IMR-90 (cell line): Measurements from ENCODE around the gene RALGAPB. TPM values are rescaled to one million over a fixed set of nuclear protein-coding genes. Genes with fewer than 3 reads are reported as not detected.

Experiments used
- ATAC-seq: fragments of 200-7000 bp; cut with Tn5 transposase; 2 replicates; pipeline ENCODE4 v1.9.1; 2020; ENCODE audit warnings: low read depth, mild to moderate bottlenecking, moderate library complexity
- BruUV-seq: library from RNA; stranded (reverse); fragments of 400-500 nt; replicated peaks from 2 replicates; lab custom pipeline; 2021; lab: Mats Ljungman, UMichigan
- CTCF ChIA-PET: fragments of 300-600 bp; formaldehyde crosslinking; extraction: SDS; loops from one replicate; lab custom pipeline; 2021; ENCODE audit warnings: antibody characterized with exemption; lab: Yijun Ruan, JAX
- POLR2A ChIA-PET: fragments of 300-600 bp; sonication (Branson Sonifier 250); formaldehyde crosslinking; loops from one replicate; lab custom pipeline; 2022; ENCODE audit warnings: antibody characterized with exemption; ENCODE audit not compliant: unreplicated experiment; lab: Charles Lee
- DNase-seq: peaks from one replicate; pipeline ENCODE4 v3.0.0; 2013
- H2AFZ ChIP-seq: replicated peaks from 2 replicates; pipeline ENCODE3; 2013; ENCODE audit warnings: low read length, mild to moderate bottlenecking; ENCODE audit not compliant: poor library complexity
- H2AK5ac ChIP-seq: 2 replicates; pipeline ENCODE4 v1.6.1; 2013; ENCODE audit warnings: low read depth, low read length, inconsistent platforms
- H2AK9ac ChIP-seq: replicated peaks from 2 replicates; pipeline ENCODE3; 2013; ENCODE audit warnings: mild to moderate bottlenecking, low read depth, low read length, moderate library complexity; ENCODE audit not compliant: poor library complexity
- H2BK120ac ChIP-seq: 2 replicates; pipeline ENCODE4 v1.6.1; 2013; ENCODE audit warnings: low read depth, low read length, inconsistent platforms
- H2BK15ac ChIP-seq: 3 replicates; pipeline ENCODE4 v1.6.1; 2013; ENCODE audit warnings: low read depth, low read length, inconsistent platforms
- H2BK20ac ChIP-seq: 2 replicates; pipeline ENCODE4 v1.6.1; 2013; ENCODE audit warnings: low read depth, mild to moderate bottlenecking, inconsistent platforms, low read length, moderate library complexity
- H2BK5ac ChIP-seq: 2 replicates; pipeline ENCODE4 v1.6.1; 2013; ENCODE audit warnings: mild to moderate bottlenecking, low read depth, low read length, inconsistent platforms; ENCODE audit not compliant: poor library complexity, severe bottlenecking
- H3K14ac ChIP-seq: replicated peaks from 2 replicates; pipeline ENCODE4 v1.6.1; 2013; ENCODE audit warnings: low read depth, low read length, inconsistent platforms
- H3K18ac ChIP-seq: 2 replicates; pipeline ENCODE4 v1.6.1; 2013; ENCODE audit warnings: low read depth, low read length, control low read depth
- H3K23ac ChIP-seq: 2 replicates; pipeline ENCODE4 v1.6.1; 2013; ENCODE audit warnings: low read depth, low read length, inconsistent platforms
- H3K27ac ChIP-seq: 2 replicates; pipeline ENCODE4 v1.5.1; 2013; ENCODE audit warnings: mild to moderate bottlenecking, control low read depth, low read length; ENCODE audit not compliant: insufficient read depth
- H3K27me3 ChIP-seq: 2 replicates; pipeline ENCODE4 v1.6.1; 2013; ENCODE audit warnings: low read length; ENCODE audit not compliant: control insufficient read depth, insufficient read depth
- H3K36me3 ChIP-seq: 2 replicates; pipeline ENCODE4 v1.6.1; 2013; ENCODE audit warnings: low read length, mixed read lengths; ENCODE audit not compliant: control insufficient read depth, insufficient read depth
- H3K4ac ChIP-seq: 2 replicates; pipeline ENCODE4 v1.6.1; 2013; ENCODE audit warnings: low read depth, low read length, inconsistent platforms
- H3K4me1 ChIP-seq: 2 replicates; pipeline ENCODE4 v1.6.1; 2013; ENCODE audit warnings: low read length, mixed read lengths; ENCODE audit not compliant: control insufficient read depth, insufficient read depth
- H3K4me2 ChIP-seq: 2 replicates; pipeline ENCODE4 v1.6.1; 2013; ENCODE audit warnings: low read depth, mild to moderate bottlenecking, control low read depth, low read length, moderate library complexity
- H3K4me3 ChIP-seq: 2 replicates; pipeline ENCODE4 v1.5.1; 2013; ENCODE audit warnings: low read depth, mild to moderate bottlenecking, control low read depth, low read length, moderate library complexity; ENCODE audit not compliant: insufficient read depth
- H3K56ac ChIP-seq: 2 replicates; pipeline ENCODE4 v1.6.1; 2013; ENCODE audit warnings: low read length, inconsistent platforms; ENCODE audit not compliant: insufficient read depth; ENCODE audit errors: extremely low read depth
- H3K79me1 ChIP-seq, 2 experiments: 2 replicates each; pipeline ENCODE4 v1.6.1; 2013; ENCODE audit warnings: low read length in 2 of 2, inconsistent platforms in 1 of 2, low read depth in 1 of 2
- H3K9ac ChIP-seq: 2 replicates; pipeline ENCODE4 v1.6.1; 2013; ENCODE audit warnings: low read depth, low read length, control low read depth
- H3K9me1 ChIP-seq: 2 replicates; pipeline ENCODE4 v1.6.1; 2013; ENCODE audit warnings: low read length, inconsistent platforms; ENCODE audit not compliant: insufficient read depth
- H3K9me3 ChIP-seq: 2 replicates; pipeline ENCODE4 v1.6.1; 2013; ENCODE audit warnings: low read length; ENCODE audit not compliant: control insufficient read depth, insufficient read depth
- H4K20me1 ChIP-seq: 2 replicates; pipeline ENCODE4 v1.6.1; 2013; ENCODE audit warnings: low read length, inconsistent platforms; ENCODE audit not compliant: insufficient read depth
- H4K5ac ChIP-seq: 2 replicates; pipeline ENCODE4 v1.6.1; 2013; ENCODE audit warnings: mild to moderate bottlenecking, low read depth, low read length, control low read depth
- H4K8ac ChIP-seq, 2 experiments: 2 replicates each; pipeline ENCODE4 v1.6.1; 2013; ENCODE audit warnings: low read depth in 2 of 2, low read length in 2 of 2, control low read depth in 1 of 2, inconsistent platforms in 1 of 2
- H4K91ac ChIP-seq: 2 replicates; pipeline ENCODE4 v1.6.1; 2013; ENCODE audit warnings: low read depth, low read length, inconsistent platforms; ENCODE audit not compliant: insufficient read depth
- BHLHE40 ChIP-seq: fragments of 150-350 bp; IDR thresholded peaks from 2 replicates; pipeline ENCODE4 v1.6.1; 2016; ENCODE audit warnings: mild to moderate bottlenecking, low read depth, low read length
- CEBPB ChIP-seq: IDR thresholded peaks from 2 replicates; pipeline ENCODE4 v1.6.1; 2012; ENCODE audit warnings: low read depth, low read length, improper control_type of control experiment
- MAZ ChIP-seq: IDR thresholded peaks from 2 replicates; pipeline ENCODE4 v1.6.1; 2012; ENCODE audit warnings: low read depth, mild to moderate bottlenecking, low read length, improper control_type of control experiment, moderate library complexity, borderline replicate concordance
- NFE2L2 ChIP-seq: fragments of 150-350 bp; IDR thresholded peaks from 2 replicates; pipeline ENCODE4 v1.6.1; 2016; ENCODE audit warnings: low read depth, mild to moderate bottlenecking, low read length
- SMC3 ChIP-seq: fragments of 150-350 bp; IDR thresholded peaks from 2 replicates; pipeline ENCODE4 v1.6.1; 2016; ENCODE audit warnings: low read depth, mild to moderate bottlenecking, antibody characterized with exemption, low read length, moderate library complexity
- WGBS, 2 experiments: methylation state at CpG; one replicate each; pipeline versions ENCODE4 v1.1.5 to v1.1.7; 2013; ENCODE audit warnings: missing lambda C conversion rate in 2 of 2; ENCODE audit not compliant: insufficient read length in 1 of 2; ENCODE audit errors: extremely low coverage in 2 of 2; 5-methylcytosine and 5-hydroxymethylcytosine counted together
- dilution Hi-C: fragments of 300-500 bp; cut with HindIII; formaldehyde crosslinking; loops from one replicate; pipeline ENCODE4 v1.14.3; 2018; ENCODE audit warnings: low sequenced_read_pairs; ENCODE audit not compliant: unreplicated experiment
- in situ Hi-C: fragments of 300-500 bp; cut with MboI; formaldehyde crosslinking; loops from 3 replicates; pipeline ENCODE4 v1.14.3; 2019; ENCODE audit warnings: low sequenced_read_pairs, inconsistent platforms, mixed read lengths
- intact Hi-C: fragments of 100-400 bp; cut with micrococcal nuclease; formaldehyde crosslinking; loops from 2 replicates; pipeline ENCODE4 v1.10.0; 2022
- polyA plus RNA-seq, 3 experiments: library from polyadenylated mRNA; depleted of rRNA; stranded (reverse); fragments of >200 nt; gene quantifications; 2 replicates each; pipeline ENCODE4 v1.2.3, GENCODE V29; 2012; ENCODE audit warnings: low replicate concordance in 1 of 3
- total RNA-seq: library from RNA; depleted of rRNA; stranded (reverse); fragments of >200 nt; gene quantifications from 2 replicates; pipeline ENCODE4 v1.2.3, GENCODE V29; 2012
- TF ChIP-seq, protein P1 (sequence below): fragments of 150-350 bp; IDR thresholded peaks from 2 replicates; pipeline ENCODE4 v1.6.1; 2016; ENCODE audit warnings: low read depth, mild to moderate bottlenecking, low read length, moderate library complexity, borderline replicate concordance
- TF ChIP-seq, protein P2 (sequence below): conservative IDR thresholded peaks from 2 replicates; pipeline ENCODE4 v1.5.1; 2012; ENCODE audit warnings: mild to moderate bottlenecking, low read depth, low read length, improper control_type of control experiment
- TF ChIP-seq, protein P3 (sequence below): fragments of 150-350 bp; IDR thresholded peaks from 2 replicates; pipeline ENCODE4 v1.6.1; 2017; ENCODE audit warnings: mild to moderate bottlenecking, antibody characterized with exemption, low read length, low read depth

RALGAPB gene
- total and polyA plus RNA-seq, 2 of the 4 experiments (the other 2 are of a cell fraction): 12.7 to 30.3 TPM

DNA sequence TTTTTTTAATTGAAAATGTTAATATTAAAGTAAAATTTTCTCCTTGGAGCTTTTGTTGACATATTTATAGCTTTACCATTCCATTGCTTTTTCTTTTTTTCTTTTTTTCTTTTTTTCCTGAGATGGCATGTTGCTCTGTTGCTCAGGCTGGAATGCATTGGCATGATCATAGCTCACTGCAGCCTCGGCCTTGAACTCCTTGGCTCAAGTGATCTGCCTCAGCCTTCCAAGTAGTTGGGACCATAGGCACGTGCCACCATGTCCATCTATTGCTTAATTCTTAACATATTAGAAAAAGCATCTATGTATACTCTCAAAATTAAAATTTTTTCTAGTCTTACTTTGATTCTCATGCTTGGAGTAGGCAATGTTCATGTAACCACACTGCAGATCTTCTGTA lies 43.0 kb downstream of the RALGAPB start:
- H3K4ac ChIP-seq: no peak overlapping the region
- H2BK20ac ChIP-seq: no peak overlapping the region
- TF ChIP-seq NFE2L2: no peak
- TF ChIP-seq BHLHE40: no peak
- no peak for TF ChIP-seq SMC3
- TF ChIP-seq CEBPB: no peak
- TF ChIP-seq, protein P1, sequence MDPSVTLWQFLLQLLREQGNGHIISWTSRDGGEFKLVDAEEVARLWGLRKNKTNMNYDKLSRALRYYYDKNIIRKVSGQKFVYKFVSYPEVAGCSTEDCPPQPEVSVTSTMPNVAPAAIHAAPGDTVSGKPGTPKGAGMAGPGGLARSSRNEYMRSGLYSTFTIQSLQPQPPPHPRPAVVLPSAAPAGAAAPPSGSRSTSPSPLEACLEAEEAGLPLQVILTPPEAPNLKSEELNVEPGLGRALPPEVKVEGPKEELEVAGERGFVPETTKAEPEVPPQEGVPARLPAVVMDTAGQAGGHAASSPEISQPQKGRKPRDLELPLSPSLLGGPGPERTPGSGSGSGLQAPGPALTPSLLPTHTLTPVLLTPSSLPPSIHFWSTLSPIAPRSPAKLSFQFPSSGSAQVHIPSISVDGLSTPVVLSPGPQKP: no peak
- no peak for TF ChIP-seq MAZ
- TF ChIP-seq, protein P2, sequence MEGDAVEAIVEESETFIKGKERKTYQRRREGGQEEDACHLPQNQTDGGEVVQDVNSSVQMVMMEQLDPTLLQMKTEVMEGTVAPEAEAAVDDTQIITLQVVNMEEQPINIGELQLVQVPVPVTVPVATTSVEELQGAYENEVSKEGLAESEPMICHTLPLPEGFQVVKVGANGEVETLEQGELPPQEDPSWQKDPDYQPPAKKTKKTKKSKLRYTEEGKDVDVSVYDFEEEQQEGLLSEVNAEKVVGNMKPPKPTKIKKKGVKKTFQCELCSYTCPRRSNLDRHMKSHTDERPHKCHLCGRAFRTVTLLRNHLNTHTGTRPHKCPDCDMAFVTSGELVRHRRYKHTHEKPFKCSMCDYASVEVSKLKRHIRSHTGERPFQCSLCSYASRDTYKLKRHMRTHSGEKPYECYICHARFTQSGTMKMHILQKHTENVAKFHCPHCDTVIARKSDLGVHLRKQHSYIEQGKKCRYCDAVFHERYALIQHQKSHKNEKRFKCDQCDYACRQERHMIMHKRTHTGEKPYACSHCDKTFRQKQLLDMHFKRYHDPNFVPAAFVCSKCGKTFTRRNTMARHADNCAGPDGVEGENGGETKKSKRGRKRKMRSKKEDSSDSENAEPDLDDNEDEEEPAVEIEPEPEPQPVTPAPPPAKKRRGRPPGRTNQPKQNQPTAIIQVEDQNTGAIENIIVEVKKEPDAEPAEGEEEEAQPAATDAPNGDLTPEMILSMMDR: no peak
- TF ChIP-seq, protein P3, sequence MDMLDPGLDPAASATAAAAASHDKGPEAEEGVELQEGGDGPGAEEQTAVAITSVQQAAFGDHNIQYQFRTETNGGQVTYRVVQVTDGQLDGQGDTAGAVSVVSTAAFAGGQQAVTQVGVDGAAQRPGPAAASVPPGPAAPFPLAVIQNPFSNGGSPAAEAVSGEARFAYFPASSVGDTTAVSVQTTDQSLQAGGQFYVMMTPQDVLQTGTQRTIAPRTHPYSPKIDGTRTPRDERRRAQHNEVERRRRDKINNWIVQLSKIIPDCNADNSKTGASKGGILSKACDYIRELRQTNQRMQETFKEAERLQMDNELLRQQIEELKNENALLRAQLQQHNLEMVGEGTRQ: no peak
- H3K79me1 ChIP-seq: peaks cover 11 to 24% of the 10 kb centered on the region in 2 experiments
- H3K4me2 ChIP-seq: no peak overlapping the region
- no peak overlapping the region for H2AK5ac ChIP-seq
- in situ Hi-C loops: no loop called here
- H3K27ac ChIP-seq: no peak overlapping the region
- no peak overlapping the region for H3K23ac ChIP-seq
- H4K20me1 ChIP-seq: no peaks in the 10 kb centered on the region; the same call in 1 of the 2 replicates
- no peak overlapping the region for H2BK15ac ChIP-seq
- peaks cover 17% of the 10 kb centered on the region for H3K36me3 ChIP-seq
- H4K91ac ChIP-seq: no peak overlapping the region
- DNase-seq (no peak), ATAC-seq (no peak)
- intact Hi-C loops: no loop called here
- ChIA-PET POLR2A (no interaction called here), CTCF (interaction anchor here (1.4 kb wide), 1 partner anchor 10 kb away, joined by 4 read pairs; no protein-coding TSS in a partner anchor)
- H3K56ac ChIP-seq: no peak overlapping the region
- dilution Hi-C loops: no loop called here
- H3K18ac ChIP-seq: no peak overlapping the region
- H3K14ac ChIP-seq: no peak overlapping the region
- no peak overlapping the region for H2BK5ac ChIP-seq
- no peak overlapping the region for H4K8ac ChIP-seq
- no TSS peak for BruUV-seq
- H3K4me3 ChIP-seq: no peak overlapping the region
- H2BK120ac ChIP-seq: no peak overlapping the region
- no peaks in the 10 kb centered on the region for H3K9me3 ChIP-seq
- H3K9me1 ChIP-seq: no peaks in the 10 kb centered on the region
- H4K5ac ChIP-seq: no peak overlapping the region
- no CpG with 5 or more reads among the region's 2 CpGs for WGBS, 2 experiments
- H3K9ac ChIP-seq: no peak overlapping the region
- no peak overlapping the region for H2AK9ac ChIP-seq
- H3K27me3 ChIP-seq: no peaks in the 10 kb centered on the region
- H2AFZ ChIP-seq: no peak overlapping the region
- H3K4me1 ChIP-seq: no peaks in the 10 kb centered on the region
